ENCODE data around the gene ERAP2.

ERAP2 gene

DNA sequence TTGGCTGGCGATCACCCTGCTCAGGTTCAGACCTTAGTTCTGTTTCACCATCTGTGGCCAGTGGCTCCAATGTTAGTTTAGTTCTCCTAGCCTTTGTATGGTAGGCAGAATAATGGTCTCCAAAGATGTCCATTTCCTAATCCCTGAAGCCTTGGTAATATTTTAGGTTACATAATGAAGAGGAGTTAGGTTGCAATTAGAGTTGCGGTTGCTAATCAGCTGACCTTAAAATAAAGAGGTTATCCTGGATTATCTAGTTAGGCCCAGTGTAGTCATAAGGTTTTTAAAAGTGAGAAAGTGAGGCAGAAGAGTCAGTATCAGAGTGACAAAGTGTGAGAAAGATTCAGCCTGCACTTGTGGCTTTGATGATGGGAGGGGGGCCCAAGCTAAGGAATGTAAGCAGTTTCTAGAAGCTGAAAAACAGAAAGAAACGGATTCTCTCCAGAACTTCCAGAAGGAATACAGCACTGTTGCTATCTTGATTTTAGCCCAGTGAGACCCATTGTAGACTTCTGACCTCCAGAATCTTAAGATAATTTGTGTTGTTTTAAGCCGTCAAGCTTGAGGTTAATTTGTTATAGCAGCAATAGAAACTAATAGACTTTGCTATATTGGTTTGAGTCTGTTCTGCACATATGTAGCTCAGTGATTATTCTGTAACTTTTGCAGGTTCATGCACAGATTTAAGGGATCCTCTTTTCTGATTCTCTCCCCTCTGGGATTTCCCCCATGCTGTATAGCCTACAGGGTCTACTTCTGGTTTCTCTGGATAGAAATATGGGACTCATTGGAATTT is 81.2 kb downstream of the ERAP2 start:
- Mint-ChIP-seq H3K36me3 (ENCODE audit: low read depth) (peaks cover 7% of the 10 kb centered on the region), H3K4me1 (ENCODE audit: low read depth) (peaks cover 36% of the 10 kb centered on the region), H3K27me3 (no peaks in the 10 kb centered on the region), H3K9me3 (no peaks in the 10 kb centered on the region), H3K27ac (peak overlapping the region; percentile 57), H3K4me3 (no peak overlapping the region)
- intact Hi-C loops (cut with micrococcal nuclease), result no loop called here

- peaks cover 7% of the 10 kb centered on the region for H3K36me3 Mint-ChIP-seq (ENCODE audit: low read depth)
- peak overlapping the region; percentile 57 for H3K27ac Mint-ChIP-seq
- peaks cover 43% of the 10 kb centered on the region for H3K4me1 Mint-ChIP-seq (ENCODE audit: low read depth)
- intact Hi-C loops (cut with micrococcal nuclease), result no loop called here
- no peaks in the 10 kb centered on the region for H3K9me3 Mint-ChIP-seq
- H3K4me3 Mint-ChIP-seq, result no peak overlapping the region
- H3K27me3 Mint-ChIP-seq, result no peaks in the 10 kb centered on the region
Observed at GRCh38 chr5:96958977-96959376, 82.7 kb downstream of the ERAP2 start.

GRCh38 chr5:96961053-96961452 is 84.8 kb downstream of the ERAP2 start:
- intact Hi-C loops (cut with micrococcal nuclease), result no loop called here

DNA sequence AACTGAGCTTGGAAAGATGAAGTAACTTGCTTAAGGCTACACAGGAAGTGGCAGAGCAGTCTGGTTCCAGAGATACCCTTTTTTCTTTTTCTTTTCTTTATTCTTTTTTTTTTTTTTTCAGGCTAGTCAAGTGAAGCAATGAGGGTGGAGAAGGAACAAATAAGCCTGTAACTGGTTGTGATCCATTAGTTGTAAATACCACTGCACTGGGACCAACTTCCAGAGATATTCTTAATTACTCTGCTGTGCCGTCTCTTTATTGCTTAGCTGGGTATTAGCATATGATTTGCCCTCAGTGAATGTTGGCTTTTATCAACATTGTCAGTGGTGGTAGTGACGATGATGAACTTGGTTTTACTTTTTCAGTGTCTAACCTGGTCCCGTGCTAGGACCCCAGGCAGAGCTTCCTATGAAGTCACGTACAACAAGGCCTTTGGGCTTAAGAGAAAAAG is 86.3 kb downstream of the ERAP2 start:
- intact Hi-C loops (cut with micrococcal nuclease), result no loop called here
- H3K36me3 Mint-ChIP-seq (ENCODE audit: low read depth), result peaks cover 20% of the 10 kb centered on the region
- peaks cover 32% of the 10 kb centered on the region for H3K4me1 Mint-ChIP-seq (ENCODE audit: low read depth)
- no peaks in the 10 kb centered on the region for H3K9me3 Mint-ChIP-seq
- H3K4me3 Mint-ChIP-seq, result no peak overlapping the region
- H3K27me3 Mint-ChIP-seq, result no peaks in the 10 kb centered on the region
- no peak overlapping the region for H3K27ac Mint-ChIP-seq

More at GRCh38 chr5:96961053-96961452, 84.8 kb downstream of the ERAP2 start:
- H3K27me3 Mint-ChIP-seq, result no peaks in the 10 kb centered on the region
- no peaks in the 10 kb centered on the region for H3K9me3 Mint-ChIP-seq
- H3K4me3 Mint-ChIP-seq, result no peak overlapping the region
- H3K36me3 Mint-ChIP-seq (ENCODE audit: low read depth), result peaks cover 13% of the 10 kb centered on the region
- no peak overlapping the region for H3K27ac Mint-ChIP-seq
- H3K4me1 Mint-ChIP-seq (ENCODE audit: low read depth), result peaks cover 45% of the 10 kb centered on the region

GRCh38 chr5:96963267-96963666 is 87.0 kb downstream of the ERAP2 start:
- Mint-ChIP-seq H3K4me3 (no peak overlapping the region), H3K27me3 (no peaks in the 10 kb centered on the region), H3K27ac (no peak overlapping the region), H3K4me1 (ENCODE audit: low read depth) (peaks cover 26% of the 10 kb centered on the region), H3K36me3 (ENCODE audit: low read depth) (peaks cover 20% of the 10 kb centered on the region), H3K9me3 (no peaks in the 10 kb centered on the region)
- intact Hi-C loops (cut with micrococcal nuclease), result no loop called here

GRCh38 chr5:96966801-96967200 is 90.5 kb downstream of the ERAP2 start:
- intact Hi-C loops (cut with micrococcal nuclease), result no loop called here
- Mint-ChIP-seq H3K36me3 (ENCODE audit: low read depth) (peaks cover 22% of the 10 kb centered on the region), H3K9me3 (no peaks in the 10 kb centered on the region), H3K27ac (no peak overlapping the region), H3K4me3 (no peak overlapping the region), H3K4me1 (ENCODE audit: low read depth) (peaks cover 40% of the 10 kb centered on the region), H3K27me3 (no peaks in the 10 kb centered on the region)

DNA sequence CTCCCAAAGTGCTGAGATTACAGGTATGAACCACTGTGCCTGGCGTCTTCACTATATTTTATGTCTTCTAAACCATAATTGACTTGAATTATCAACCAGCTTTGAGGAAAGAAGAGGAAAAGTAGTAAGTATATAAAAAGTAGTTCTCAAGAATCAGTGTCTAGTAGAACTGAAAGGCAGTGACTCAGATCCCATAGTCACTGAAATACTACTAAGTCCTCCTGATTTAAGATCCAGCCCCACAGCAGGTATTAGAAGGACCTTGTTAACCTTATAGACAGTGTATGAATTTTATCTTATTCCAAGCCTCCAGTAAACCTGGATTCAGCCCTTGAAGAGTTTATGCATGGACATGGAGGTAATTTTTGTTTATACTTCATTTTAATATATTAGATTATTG is 91.1 kb downstream of the ERAP2 start:
- no peak overlapping the region for H3K27ac Mint-ChIP-seq
- no peaks in the 10 kb centered on the region for H3K27me3 Mint-ChIP-seq
- peaks cover 22% of the 10 kb centered on the region for H3K36me3 Mint-ChIP-seq (ENCODE audit: low read depth)
- no peaks in the 10 kb centered on the region for H3K9me3 Mint-ChIP-seq
- peaks cover 39% of the 10 kb centered on the region for H3K4me1 Mint-ChIP-seq (ENCODE audit: low read depth)
- no peak overlapping the region for H3K4me3 Mint-ChIP-seq
- intact Hi-C loops (cut with micrococcal nuclease), result no loop called here

DNA sequence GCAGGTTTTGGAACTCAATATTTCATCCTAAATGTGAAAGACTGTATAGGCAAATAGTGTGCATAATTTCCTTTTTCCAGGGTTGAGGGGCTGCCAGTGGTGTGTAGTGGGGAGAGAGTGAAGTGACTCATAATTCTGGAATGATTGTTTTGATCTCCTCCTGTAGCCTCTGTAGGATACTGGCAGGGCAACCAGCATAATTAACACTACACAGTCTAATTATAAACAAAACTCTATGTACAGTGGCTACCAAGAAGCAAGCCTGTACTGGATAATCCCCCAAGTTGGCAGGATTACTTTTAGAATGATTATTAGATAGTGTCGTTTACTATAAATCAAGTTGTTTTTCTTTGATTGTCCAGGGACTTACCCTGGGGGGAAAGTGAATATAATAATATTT is 91.8 kb downstream of the ERAP2 start:
- Mint-ChIP-seq H3K36me3 (ENCODE audit: low read depth) (peaks cover 28% of the 10 kb centered on the region), H3K9me3 (no peaks in the 10 kb centered on the region), H3K27ac (peak overlapping the region; percentile 12), H3K4me1 (ENCODE audit: low read depth) (peaks cover 41% of the 10 kb centered on the region), H3K4me3 (no peak overlapping the region), H3K27me3 (no peaks in the 10 kb centered on the region)
- intact Hi-C loops (cut with micrococcal nuclease), result no loop called here

GRCh38 chr5:96968614-96969013 is 92.3 kb downstream of the ERAP2 start:
- intact Hi-C loops (cut with micrococcal nuclease), result no loop called here
- Mint-ChIP-seq H3K36me3 (ENCODE audit: low read depth) (peaks cover 28% of the 10 kb centered on the region), H3K4me1 (ENCODE audit: low read depth) (peaks cover 42% of the 10 kb centered on the region), H3K4me3 (no peak overlapping the region), H3K9me3 (no peaks in the 10 kb centered on the region), H3K27me3 (no peaks in the 10 kb centered on the region), H3K27ac (peak overlapping the region; percentile 12)

Data from dendritic cell treated with granulocyte-macrophage colony-stimulating factor and Interleukin-4, amounts not matched to agents 40 ng/mL and 50 ng/mL, for 4 days (primary cell).